Left lung (tissue), 10 donors: ENCODE measurements around the gene GPBAR1. TPM values are rescaled to one million over a fixed set of nuclear protein-coding genes. Genes with fewer than 3 reads are reported as not detected.
"Not testable (repeated sequence)": the region's sequence is repeated elsewhere in the genome, so short reads cannot be mapped to it uniquely, and the experiment has no call there.

Experiments
- ATAC-seq: fragments of 200-7000 bp; cut with Tn5 transposase; one replicate; pipeline ENCODE4 v1.9.1; 2020; ENCODE audit warnings: moderate library complexity
- DNase-seq, 4 donors: peaks; one replicate each; pipeline ENCODE4 v3.0.0-alpha.2; 2013 to 2020
- H3K27ac ChIP-seq, 2 donors: fragments of 200-600 bp; sonication (generic) in 1 of 2; one replicate each; pipeline versions ENCODE4 v1.5.0 to v1.8.0; 2020 to 2021
- H3K27me3 ChIP-seq, 2 donors: fragments of 200-600 bp; sonication (generic) in 1 of 2; one replicate each; pipeline versions ENCODE4 v1.5.0 to v1.8.0; 2020 to 2021
- H3K36me3 ChIP-seq, 2 donors: fragments of 200-600 bp; sonication (generic) in 1 of 2; one replicate each; pipeline versions ENCODE4 v1.5.0 to v1.8.0; 2020 to 2021
- H3K4me1 ChIP-seq, 2 donors: fragments of 200-600 bp; one replicate each; pipeline ENCODE4 v1.8.0; 2021
- H3K4me3 ChIP-seq, 2 donors: fragments of 200-600 bp; sonication (generic) in 1 of 2; one replicate each; pipeline versions ENCODE4 v1.5.0 to v1.8.0; 2020 to 2021; ENCODE audit warnings: mild to moderate bottlenecking in 1 of 2
- H3K9me3 ChIP-seq, 2 donors: fragments of 200-600 bp; sonication (generic) in 1 of 2; one replicate each; pipeline versions ENCODE4 v1.5.0 to v1.8.0; 2020 to 2021
- intact Hi-C, 2 donors: fragments of 100-400 bp; cut with DNase I; formaldehyde crosslinking; loops; one replicate each; pipeline versions ENCODE4 v1.11.2 to v1.14.2; 2022
- polyA plus RNA-seq, 6 donors: library from polyadenylated mRNA; unstranded; fragments of 120-200 nt; gene quantifications; one replicate each; pipeline ENCODE4 v1.2.1, GENCODE V29; 2013; ENCODE audit not compliant: insufficient read length in 6 of 6
- total RNA-seq, 2 donors: library from RNA; stranded (reverse); fragmentation: NEBNext Ultra II Directional; extraction: Animal tissue kit (Norgen Biotek cat#: 25700); gene quantifications; one replicate each; pipeline ENCODE4 v1.2.1, GENCODE V29; 2021
- TF ChIP-seq, protein P1 (sequence below), 2 donors: fragments of 200-600 bp; sonication (generic) in 1 of 2; IDR thresholded peaks; one replicate each; pipeline versions ENCODE4 v1.5.0 to v1.8.0; 2021; ENCODE audit warnings: antibody characterized with exemption in 2 of 2
- donor health status: DM: no; HTN: yes; CAD: no.
- donor health status: DM: no; HTN: no; CAD: no.

The GPBAR1 gene
- total and polyA plus RNA-seq, 8 donors, result 0.88 to 4.3 (median 1.3) TPM

DNA sequence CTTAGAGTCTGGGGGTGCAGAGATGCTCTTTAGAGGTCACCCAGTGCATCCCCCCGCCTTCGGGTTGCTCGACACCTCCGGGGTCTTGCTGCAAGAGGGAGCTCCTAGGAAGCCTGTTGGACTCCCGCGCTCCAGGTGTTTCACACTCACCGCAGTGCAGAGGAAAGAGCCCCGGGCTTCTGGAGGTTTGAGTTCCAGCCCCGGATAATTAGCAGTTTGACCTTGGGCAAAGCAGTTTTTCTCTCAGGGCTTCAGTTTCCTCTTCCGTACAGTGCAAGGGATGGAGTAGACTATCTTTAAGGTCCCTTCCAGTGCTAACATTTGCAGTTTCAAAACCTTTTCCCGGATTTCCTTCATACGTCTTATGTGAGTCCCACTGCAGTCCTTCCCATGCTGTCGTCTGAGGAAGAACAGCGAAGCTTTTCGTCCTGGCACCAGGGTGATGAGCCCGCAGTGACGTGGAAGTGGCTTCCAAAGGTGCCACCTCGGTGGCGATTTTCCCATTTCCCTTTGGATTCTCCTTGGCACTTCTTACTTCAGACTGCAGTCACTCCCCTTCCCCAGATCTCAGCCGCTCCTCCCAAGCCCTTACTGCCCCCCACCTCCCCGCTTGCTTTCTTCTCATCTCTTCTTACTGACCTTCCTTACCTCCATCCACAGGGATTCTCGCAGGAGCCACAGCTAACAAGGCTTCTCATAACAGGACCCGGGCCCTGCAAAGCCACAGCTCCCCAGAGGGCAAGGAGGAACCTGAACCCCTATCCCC is 10.1 kb downstream of the GPBAR1 start:
- Histone ChIP-seq H3K36me3 (peaks cover 0 to 48% of the 10 kb centered on the region in 2 donors), H3K4me3 (peak overlapping the region; percentile 77 to 84), H3K4me1 (peaks cover 34 to 60% of the 10 kb centered on the region in 2 donors), H3K9me3 (no peaks in the 10 kb centered on the region), H3K27me3 (no peaks in the 10 kb centered on the region), H3K27ac (peak overlapping the region; percentile 20 to 78)
- ATAC-seq (no peak), DNase-seq (no peak)
- TF ChIP-seq, protein P1, sequence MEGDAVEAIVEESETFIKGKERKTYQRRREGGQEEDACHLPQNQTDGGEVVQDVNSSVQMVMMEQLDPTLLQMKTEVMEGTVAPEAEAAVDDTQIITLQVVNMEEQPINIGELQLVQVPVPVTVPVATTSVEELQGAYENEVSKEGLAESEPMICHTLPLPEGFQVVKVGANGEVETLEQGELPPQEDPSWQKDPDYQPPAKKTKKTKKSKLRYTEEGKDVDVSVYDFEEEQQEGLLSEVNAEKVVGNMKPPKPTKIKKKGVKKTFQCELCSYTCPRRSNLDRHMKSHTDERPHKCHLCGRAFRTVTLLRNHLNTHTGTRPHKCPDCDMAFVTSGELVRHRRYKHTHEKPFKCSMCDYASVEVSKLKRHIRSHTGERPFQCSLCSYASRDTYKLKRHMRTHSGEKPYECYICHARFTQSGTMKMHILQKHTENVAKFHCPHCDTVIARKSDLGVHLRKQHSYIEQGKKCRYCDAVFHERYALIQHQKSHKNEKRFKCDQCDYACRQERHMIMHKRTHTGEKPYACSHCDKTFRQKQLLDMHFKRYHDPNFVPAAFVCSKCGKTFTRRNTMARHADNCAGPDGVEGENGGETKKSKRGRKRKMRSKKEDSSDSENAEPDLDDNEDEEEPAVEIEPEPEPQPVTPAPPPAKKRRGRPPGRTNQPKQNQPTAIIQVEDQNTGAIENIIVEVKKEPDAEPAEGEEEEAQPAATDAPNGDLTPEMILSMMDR (IDR thresholded peaks at IDR 0.05), result no peak
- intact Hi-C loops, result loop anchor here in 1 of 2 donors (10.0 kb wide), 1 partner anchor 124 kb away; the partner anchor contains the start of gene CTDSP1

DNA sequence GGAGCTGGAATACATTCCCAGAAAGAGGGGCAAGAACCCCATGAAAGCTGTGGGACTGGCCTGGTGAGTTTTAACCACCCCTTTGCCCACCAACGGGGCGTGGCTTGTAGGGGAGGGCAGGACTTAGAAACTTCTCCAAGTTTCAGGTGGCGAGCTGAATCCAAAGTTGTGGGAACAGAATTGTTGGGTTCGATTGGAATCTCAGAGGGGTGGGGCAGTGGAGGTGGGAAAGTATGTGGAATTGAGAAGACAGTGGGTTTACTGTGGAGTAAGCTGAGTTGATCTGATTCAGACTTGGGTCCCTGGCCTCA is 10.6 kb downstream of the GPBAR1 start:
- no peaks in the 10 kb centered on the region for H3K27me3 ChIP-seq
- peak overlapping the region; percentile 20 to 78 for H3K27ac ChIP-seq
- intact Hi-C loops, result loop anchor here in 1 of 2 donors (10.0 kb wide), 1 partner anchor 123 kb away; the partner anchor contains the start of gene CTDSP1
- peak overlapping the region in 1 of 2 donors; percentile 84 for H3K4me3 ChIP-seq
- H3K4me1 ChIP-seq, result peaks cover 34 to 64% of the 10 kb centered on the region in 2 donors
- DNase-seq (no peak), ATAC-seq (no peak)
- TF ChIP-seq, protein P1 (IDR thresholded peaks at IDR 0.05), result no peak
- H3K36me3 ChIP-seq, result peaks cover 0 to 48% of the 10 kb centered on the region in 2 donors
- H3K9me3 ChIP-seq, result no peaks in the 10 kb centered on the region

DNA sequence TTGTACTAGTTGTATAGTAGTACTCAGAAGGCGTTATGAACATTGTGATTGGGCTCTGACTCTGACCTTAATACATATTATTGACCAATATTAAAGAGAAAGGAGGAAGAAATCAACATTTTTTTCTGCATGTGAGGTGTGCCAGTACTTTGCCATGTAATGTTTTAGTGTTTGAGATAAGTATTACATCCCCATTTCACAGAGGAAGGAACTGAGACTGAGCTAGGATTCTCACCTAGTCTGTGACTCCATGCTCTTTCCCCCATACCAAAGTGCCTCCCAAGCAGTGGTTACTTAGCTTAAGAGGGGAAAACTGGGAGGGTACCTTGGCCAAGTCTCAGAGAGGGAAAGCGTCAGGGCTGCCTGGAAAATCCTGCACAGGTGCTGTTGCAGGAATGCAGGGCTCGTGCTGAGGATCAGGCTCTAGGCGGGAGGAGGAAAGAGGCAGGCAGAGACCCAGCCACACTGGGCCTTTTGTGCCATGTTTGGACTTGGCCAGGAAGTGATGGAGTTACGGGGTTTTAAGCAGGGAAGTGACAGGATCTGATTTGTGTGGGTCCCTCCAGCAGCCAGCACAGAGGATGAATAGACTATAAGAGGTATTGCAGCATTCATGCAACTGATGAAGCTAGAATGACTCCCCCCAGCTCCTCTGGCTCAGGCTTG is 11.2 kb downstream of the GPBAR1 start:
- Histone ChIP-seq H3K27me3 (no peaks in the 10 kb centered on the region), H3K4me1 (peaks cover 34 to 70% of the 10 kb centered on the region in 2 donors), H3K27ac (peak overlapping the region; percentile 20 to 78), H3K4me3 (peak overlapping the region in 1 of 2 donors; percentile 84), H3K9me3 (no peaks in the 10 kb centered on the region), H3K36me3 (peaks cover 0 to 48% of the 10 kb centered on the region in 2 donors)
- ATAC-seq (no peak), DNase-seq (no peak)
- TF ChIP-seq, protein P1 (IDR thresholded peaks at IDR 0.05), result no peak
- intact Hi-C loops, result loop anchor here in 1 of 2 donors (10.0 kb wide), 1 partner anchor 123 kb away; the partner anchor contains the start of gene CTDSP1

DNA sequence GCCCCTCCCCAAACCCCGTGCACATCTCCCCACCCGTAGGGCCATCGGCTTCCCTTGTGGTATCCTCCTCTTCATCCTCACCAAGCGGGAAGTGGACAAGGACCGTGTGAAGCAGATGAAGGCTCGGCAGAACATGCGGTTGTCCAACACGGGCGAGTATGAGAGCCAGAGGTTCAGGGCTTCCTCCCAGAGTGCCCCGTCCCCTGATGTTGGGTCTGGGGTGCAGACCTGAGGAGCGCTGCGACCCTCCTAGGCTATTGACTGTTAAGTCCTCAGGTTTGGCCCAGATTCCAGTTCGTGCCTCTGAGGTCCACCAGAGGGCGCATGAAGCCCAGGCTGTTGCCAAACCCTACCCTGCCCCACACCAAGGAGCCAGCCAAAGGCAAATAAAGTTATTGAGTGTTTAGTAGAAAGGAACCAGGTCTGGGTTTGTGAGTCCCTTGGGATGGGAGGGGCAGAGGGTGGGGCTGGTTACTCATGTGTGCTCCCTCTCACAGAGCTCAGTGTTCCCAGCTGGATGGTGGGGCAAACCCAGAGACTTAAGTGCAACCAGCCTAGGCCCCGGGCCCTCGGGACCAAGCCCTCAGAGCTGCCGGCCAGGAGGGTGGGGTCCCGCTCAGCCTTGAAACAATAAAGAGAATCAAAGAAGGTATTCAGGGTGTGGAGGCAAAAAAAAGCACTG is 11.9 kb downstream of the GPBAR1 start:
- peaks cover 0 to 48% of the 10 kb centered on the region in 2 donors for H3K36me3 ChIP-seq

DNA sequence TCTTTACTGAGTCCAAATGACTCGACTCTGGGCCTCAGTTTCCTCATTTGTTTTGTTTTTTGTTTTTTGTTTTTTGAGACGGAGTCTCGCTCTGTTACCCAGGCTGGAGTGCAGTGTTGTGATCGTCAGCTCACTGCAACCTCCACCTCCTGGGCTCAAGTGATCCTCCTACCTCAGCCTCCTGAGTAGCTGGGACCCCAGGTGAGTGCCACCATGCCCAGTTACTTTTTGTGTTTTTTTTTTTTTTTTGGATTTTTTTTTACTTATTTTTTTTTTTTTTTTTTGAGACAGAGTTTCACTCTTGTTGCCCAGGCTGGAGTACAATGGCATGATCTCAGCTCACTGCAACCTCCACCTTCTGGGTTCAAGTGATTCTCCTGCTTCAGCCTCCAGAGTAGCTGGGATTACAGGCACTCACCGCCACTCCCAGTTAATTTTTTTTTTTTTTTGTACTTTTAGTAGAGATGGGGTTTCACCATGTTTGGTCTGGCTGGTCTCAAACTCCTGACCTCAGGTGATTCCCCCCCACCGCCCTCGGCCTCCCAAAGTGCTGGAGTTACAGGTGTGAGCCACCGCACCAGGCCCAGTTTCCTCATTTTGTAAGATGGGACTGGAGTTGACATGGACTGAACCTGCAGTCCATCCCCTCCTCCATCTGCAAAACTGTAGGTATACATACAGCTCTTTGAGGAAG is 12.5 kb downstream of the GPBAR1 start:
- H3K9me3 ChIP-seq, ATAC-seq, H3K4me3 ChIP-seq, DNase-seq, H3K27me3 ChIP-seq: not testable (repeated sequence)
- intact Hi-C loops, result loop anchor here in 1 of 2 donors (10.0 kb wide), 1 partner anchor 121 kb away; the partner anchor contains the start of gene CTDSP1
- Histone ChIP-seq H3K36me3 (peaks cover 0 to 52% of the 10 kb centered on the region in 2 donors), H3K4me1 (peaks cover 34 to 68% of the 10 kb centered on the region in 2 donors), H3K27ac (peak overlapping the region; percentile 48 to 76)

More for the DNA sequence above, 11.9 kb downstream of the GPBAR1 start:
- Histone ChIP-seq H3K4me3 (no peak overlapping the region), H3K9me3 (no peaks in the 10 kb centered on the region), H3K27me3 (no peaks in the 10 kb centered on the region), H3K27ac (peak overlapping the region; percentile 48 to 76), H3K4me1 (peaks cover 34 to 72% of the 10 kb centered on the region in 2 donors)
- ATAC-seq, result peak; percentile 66
- DNase-seq, result peak; percentile 74 to 91 (median 87)
- intact Hi-C loops, result loop anchor here in 1 of 2 donors (10.0 kb wide), 1 partner anchor 122 kb away; the partner anchor contains the start of gene CTDSP1
- TF ChIP-seq, protein P1 (IDR thresholded peaks at IDR 0.05), result peak; percentile 80 to 86
